Pancreas (tissue), 10 donors: ENCODE measurements around the gene MS4A15. TPM values are rescaled to one million over a fixed set of nuclear protein-coding genes. Genes with fewer than 3 reads are reported as not detected.

Experiments used
- ATAC-seq, 4 donors: fragments of 200-7000 bp; cut with Tn5 transposase; one replicate each; pipeline versions ENCODE4 v1.8.0 to v1.9.1; 2020; ENCODE audit warnings: mild to moderate bottlenecking in 4 of 4, moderate library complexity in 4 of 4
- DNase-seq, 6 donors: peaks; one replicate each; pipeline ENCODE4 v3.0.0-alpha.2; 2020
- FAIRE-seq: peaks from 2 replicates; lab custom pipeline; 2012; peaks lifted over from hg19 to GRCh38; lab: Jason Lieb, UNC
- H3K27ac ChIP-seq, 4 donors: fragments of 200-600 bp; sonication (generic); 1 replicate in 3 of 4; 2 replicates in 1 of 4; pipeline versions ENCODE4 v1.5.0 to v1.8.0; 2020
- H3K27me3 ChIP-seq, 4 donors: fragments of 200-600 bp; one replicate each; pipeline ENCODE4 v1.8.0; 2021
- H3K36me3 ChIP-seq, 3 donors: fragments of 200-600 bp; sonication (generic) in 1 of 3; one replicate each; pipeline versions ENCODE4 v1.5.0 to v1.8.0; 2020 to 2021
- H3K4me1 ChIP-seq, 3 donors: fragments of 200-600 bp; one replicate each; pipeline ENCODE4 v1.8.0; 2021
- H3K4me3 ChIP-seq, 4 donors: fragments of 200-600 bp; sonication (generic) in 2 of 4; one replicate each; pipeline versions ENCODE4 v1.5.0 to v1.8.0; 2020 to 2021
- H3K9me3 ChIP-seq, 4 donors: fragments of 200-600 bp; one replicate each; pipeline ENCODE4 v1.8.0; 2021
- CTCF ChIP-seq, 4 donors: fragments of 200-600 bp; sonication (generic) in 3 of 4; IDR thresholded peaks; one replicate each; pipeline versions ENCODE4 v1.5.0 to v1.8.0; 2021; ENCODE audit warnings: antibody characterized with exemption in 4 of 4
- WGBS, 2 donors: extraction: QIAGEN DNeasy Blood & Tissue Kit; methylation state at CpG; one replicate each; pipeline ENCODE4 v1.1.7; 2013; 5-methylcytosine and 5-hydroxymethylcytosine counted together
- intact Hi-C, 3 donors: fragments of 100-400 bp; cut with DNase I; formaldehyde crosslinking; loops; one replicate each; pipeline versions ENCODE4 v1.11.1 to v1.14.2; 2022
- polyA plus RNA-seq, 2 donors: library from polyadenylated mRNA; stranded (reverse); fragments of 200-250 nt; gene quantifications; one replicate each; pipeline ENCODE4 v1.2.3, GENCODE V29; 2013
- total RNA-seq, 6 donors: library from RNA; stranded (reverse); fragmentation: NEBNext Ultra II Directional in 4 of 6; extraction: Animal tissue kit (Norgen Biotek cat#: 25700) in 4 of 6; gene quantifications; one replicate each; pipeline versions ENCODE4 v1.2.1 to v1.2.4, GENCODE V29; 2021 to 2023
- donor health status: healthy with polysubstance abuse.
- donor health status: DM: no; HTN: no; CAD: no; lungs with moderate emphysema.
- donor health status: DM: no; HTN: no; CAD: no.
- donor health status: control.
- donor health status: control.
- donor health status: Bipolar disorder and iron deficiency.
- donor health status: DM: yes; HTN: yes; CAD: no.
- donor health status: DM: no; HTN: no; CAD: no.
- donor health status: DM: no; HTN: no; CAD: no.
- donor health status: DM: yes; HTN: yes; CAD: no.

MS4A15 gene
- total and polyA plus RNA-seq, 8 donors, result 0.09 TPM; not detected in 7

GRCh38 chr11:60785806-60786361 is 29.2 kb downstream of the MS4A15 start:
- Histone ChIP-seq H3K9me3 (no peaks in the 10 kb centered on the region), H3K4me3 (no peak overlapping the region), H3K36me3 (no peaks in the 10 kb centered on the region), H3K27me3 (no peaks in the 10 kb centered on the region), H3K4me1 (no peaks in the 10 kb centered on the region), H3K27ac (no peak overlapping the region)
- DNase-seq (peak in 1 of 6 donors; percentile 26), ATAC-seq (peak in 2 of 4 donors; percentile 15 to 49), FAIRE-seq (no peak)
- TF ChIP-seq CTCF (IDR thresholded peaks at IDR 0.05), result no peak
- intact Hi-C loops, result no loop called here
- 56 to 67% methylated on average over 8 of the region's 8 CpGs for WGBS, 2 donors

GRCh38 chr11:60786811-60787567 is 30.3 kb downstream of the MS4A15 start:
- WGBS, 2 donors, result 43 to 47% methylated on average over 14 to 15 of the region's 15 CpGs
- H3K4me3 ChIP-seq, result no peak overlapping the region
- no peak overlapping the region for H3K27ac ChIP-seq
- intact Hi-C loops, result no loop called here
- no peaks in the 10 kb centered on the region for H3K36me3 ChIP-seq
- ATAC-seq (peak in 3 of 4 donors; percentile 55 to 65 (median 65)), DNase-seq (peak in 4 of 6 donors; percentile 23 to 48 (median 37)), FAIRE-seq (no peak)
- no peaks in the 10 kb centered on the region for H3K27me3 ChIP-seq
- TF ChIP-seq CTCF (IDR thresholded peaks at IDR 0.05), result no peak
- no peaks in the 10 kb centered on the region for H3K9me3 ChIP-seq
- H3K4me1 ChIP-seq, result no peaks in the 10 kb centered on the region

- FAIRE-seq, result no peak
- DNase-seq, result no peak
- Histone ChIP-seq H3K4me3 (no peak overlapping the region), H3K36me3 (no peaks in the 10 kb centered on the region), H3K9me3 (no peaks in the 10 kb centered on the region), H3K4me1 (no peaks in the 10 kb centered on the region), H3K27ac (no peak overlapping the region), H3K27me3 (no peaks in the 10 kb centered on the region)
- 77 to 83% methylated on average over 7 of the region's 7 CpGs for WGBS, 2 donors
- peak in 2 of 4 donors; percentile 48 to 60 for ATAC-seq
- intact Hi-C loops, result no loop called here
- TF ChIP-seq CTCF (IDR thresholded peaks at IDR 0.05), result no peak
Observed at GRCh38 chr11:60788401-60789125, 31.9 kb downstream of the MS4A15 start.

GRCh38 chr11:60790726-60791125 is 34.1 kb downstream of the MS4A15 start:
- no peak overlapping the region for H3K4me3 ChIP-seq
- H3K4me1 ChIP-seq, result no peaks in the 10 kb centered on the region
- TF ChIP-seq CTCF (IDR thresholded peaks at IDR 0.05), result no peak
- no peaks in the 10 kb centered on the region for H3K27me3 ChIP-seq
- no peak for DNase-seq
- H3K9me3 ChIP-seq, result no peaks in the 10 kb centered on the region
- no peak for ATAC-seq
- 80 to 86% methylated on average over 3 of the region's 3 CpGs for WGBS, 2 donors
- no peak for FAIRE-seq
- intact Hi-C loops, result no loop called here
- no peak overlapping the region for H3K27ac ChIP-seq
- H3K36me3 ChIP-seq, result no peaks in the 10 kb centered on the region
